Loucy (cell line): ENCODE data around the gene COL5A1.

Experiments
- H2AFZ ChIP-seq: fragments of 200-600 bp; sonication (generic); 2 replicates; pipeline ENCODE4 v1.6.0; 2016; ENCODE audit warnings: antibody characterized with exemption, mild to moderate bottlenecking, low read length, moderate library complexity
- H3F3A ChIP-seq: fragments of 200-600 bp; 2 replicates; pipeline ENCODE4 v1.6.0; 2016; ENCODE audit warnings: antibody characterized with exemption, low read depth, mild to moderate bottlenecking
- H3K27me3 ChIP-seq: fragments of 200-600 bp; sonication (generic); 2 replicates; pipeline ENCODE4 v1.6.1; 2014; ENCODE audit warnings: low read length, mild to moderate bottlenecking; ENCODE audit not compliant: insufficient read depth, poor library complexity, severe bottlenecking
- H3K36me3 ChIP-seq: fragments of 200-600 bp; sonication (generic); 2 replicates; pipeline ENCODE4 v1.6.1; 2016; ENCODE audit warnings: low read length; ENCODE audit not compliant: insufficient read depth
- H3K4me1 ChIP-seq: fragments of 200-600 bp; sonication (generic); 2 replicates; pipeline ENCODE4 v1.5.1; 2014; ENCODE audit warnings: low read length, mild to moderate bottlenecking; ENCODE audit not compliant: insufficient read depth, poor library complexity, severe bottlenecking
- H3K4me2 ChIP-seq: fragments of 200-600 bp; sonication (generic); 2 replicates; pipeline ENCODE4 v1.6.0; 2014; ENCODE audit warnings: antibody characterized with exemption, low read length, low read depth, mild to moderate bottlenecking; ENCODE audit not compliant: poor library complexity, severe bottlenecking
- H3K4me3 ChIP-seq: fragments of 200-600 bp; sonication (generic); 2 replicates; pipeline ENCODE4 v1.5.1; 2014; ENCODE audit warnings: low read length, mild to moderate bottlenecking, mixed read lengths; ENCODE audit not compliant: poor library complexity, severe bottlenecking
- H3K79me2 ChIP-seq: fragments of 200-600 bp; sonication (generic); 2 replicates; pipeline ENCODE4 v1.6.1; 2014; ENCODE audit warnings: low read length; ENCODE audit not compliant: insufficient read depth
- H3K9ac ChIP-seq: fragments of 200-600 bp; sonication (generic); 2 replicates; pipeline ENCODE4 v1.6.0; 2014; ENCODE audit warnings: mild to moderate bottlenecking, low read depth, low read length, moderate library complexity; ENCODE audit not compliant: poor library complexity, severe bottlenecking
- H3K9me2 ChIP-seq: fragments of 200-600 bp; sonication (generic); replicated peaks from 2 replicates; pipeline ENCODE4 v1.6.1; 2016; ENCODE audit warnings: low read depth, low read length, mixed read lengths
- H3K9me3 ChIP-seq: fragments of 200-600 bp; sonication (generic); 2 replicates; pipeline ENCODE4 v1.6.1; 2014; ENCODE audit warnings: mild to moderate bottlenecking, antibody characterized with exemption, low read length, low read depth; ENCODE audit not compliant: insufficient read depth
- H4K20me1 ChIP-seq: fragments of 200-600 bp; sonication (generic); 2 replicates; pipeline ENCODE4 v1.6.0; 2014; ENCODE audit warnings: antibody characterized with exemption, low read length, mild to moderate bottlenecking; ENCODE audit not compliant: insufficient read depth, poor library complexity, severe bottlenecking
- EZH2phosphoT487 ChIP-seq: fragments of 200-600 bp; IDR thresholded peaks from 2 replicates; pipeline ENCODE4 v1.6.1; 2018; ENCODE audit warnings: antibody characterized with exemption, mild to moderate bottlenecking, moderate library complexity, borderline replicate concordance
- TF ChIP-seq, protein P1 (sequence below): fragments of 200-600 bp; sonication (generic); conservative IDR thresholded peaks from 2 replicates; pipeline ENCODE4 v1.5.1; 2014; ENCODE audit warnings: mild to moderate bottlenecking, antibody characterized with exemption, low read length

The COL5A1 gene

GRCh38 chr9:134605966-134606357 lies 35.6 kb upstream of the COL5A1 start:
- TF ChIP-seq, protein P1, sequence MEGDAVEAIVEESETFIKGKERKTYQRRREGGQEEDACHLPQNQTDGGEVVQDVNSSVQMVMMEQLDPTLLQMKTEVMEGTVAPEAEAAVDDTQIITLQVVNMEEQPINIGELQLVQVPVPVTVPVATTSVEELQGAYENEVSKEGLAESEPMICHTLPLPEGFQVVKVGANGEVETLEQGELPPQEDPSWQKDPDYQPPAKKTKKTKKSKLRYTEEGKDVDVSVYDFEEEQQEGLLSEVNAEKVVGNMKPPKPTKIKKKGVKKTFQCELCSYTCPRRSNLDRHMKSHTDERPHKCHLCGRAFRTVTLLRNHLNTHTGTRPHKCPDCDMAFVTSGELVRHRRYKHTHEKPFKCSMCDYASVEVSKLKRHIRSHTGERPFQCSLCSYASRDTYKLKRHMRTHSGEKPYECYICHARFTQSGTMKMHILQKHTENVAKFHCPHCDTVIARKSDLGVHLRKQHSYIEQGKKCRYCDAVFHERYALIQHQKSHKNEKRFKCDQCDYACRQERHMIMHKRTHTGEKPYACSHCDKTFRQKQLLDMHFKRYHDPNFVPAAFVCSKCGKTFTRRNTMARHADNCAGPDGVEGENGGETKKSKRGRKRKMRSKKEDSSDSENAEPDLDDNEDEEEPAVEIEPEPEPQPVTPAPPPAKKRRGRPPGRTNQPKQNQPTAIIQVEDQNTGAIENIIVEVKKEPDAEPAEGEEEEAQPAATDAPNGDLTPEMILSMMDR, result no peak
- TF ChIP-seq EZH2phosphoT487, result no peak
- Histone ChIP-seq H3K9ac (no peak overlapping the region), H2AFZ (no peak overlapping the region), H3K4me1 (no peaks in the 10 kb centered on the region), H3K4me3 (no peak overlapping the region), H3K9me2 (no peaks in the 10 kb centered on the region), H3K79me2 (no peaks in the 10 kb centered on the region), H3K9me3 (no peaks in the 10 kb centered on the region), H3F3A (no peaks in the 10 kb centered on the region), H3K36me3 (no peaks in the 10 kb centered on the region), H4K20me1 (no peaks in the 10 kb centered on the region), H3K27me3 (no peaks in the 10 kb centered on the region), H3K4me2 (no peak overlapping the region)

- Histone ChIP-seq H3K9me3 (peaks cover 7% of the 10 kb centered on the region; the same call in 1 of the 2 replicates), H2AFZ (no peak overlapping the region), H3K4me2 (no peak overlapping the region), H3K27me3 (peaks cover 5% of the 10 kb centered on the region), H3K79me2 (no peaks in the 10 kb centered on the region), H3K36me3 (no peaks in the 10 kb centered on the region), H3K9me2 (no peaks in the 10 kb centered on the region), H4K20me1 (no peaks in the 10 kb centered on the region), H3K4me3 (no peak overlapping the region), H3K9ac (no peak overlapping the region), H3F3A (no peaks in the 10 kb centered on the region), H3K4me1 (no peaks in the 10 kb centered on the region)
- TF ChIP-seq EZH2phosphoT487, result no peak
- TF ChIP-seq, protein P1, result no peak
Observed at GRCh38 chr9:134606951-134607731, 34.5 kb upstream of the COL5A1 start.

- Histone ChIP-seq H3K9me2 (no peaks in the 10 kb centered on the region), H3K4me3 (no peak overlapping the region), H3K4me1 (no peaks in the 10 kb centered on the region), H3K4me2 (no peak overlapping the region), H3K79me2 (no peaks in the 10 kb centered on the region), H3K36me3 (no peaks in the 10 kb centered on the region), H3F3A (no peaks in the 10 kb centered on the region), H2AFZ (no peak overlapping the region), H3K27me3 (peaks cover 5% of the 10 kb centered on the region), H3K9ac (no peak overlapping the region), H3K9me3 (peaks cover 13% of the 10 kb centered on the region; the same call in 1 of the 2 replicates), H4K20me1 (no peaks in the 10 kb centered on the region)
- TF ChIP-seq, protein P1, result no peak
- TF ChIP-seq EZH2phosphoT487, result no peak
Observed at GRCh38 chr9:134607971-134608370, 33.6 kb upstream of the COL5A1 start.
